ENCODE data around the gene E2F6.

DNA sequence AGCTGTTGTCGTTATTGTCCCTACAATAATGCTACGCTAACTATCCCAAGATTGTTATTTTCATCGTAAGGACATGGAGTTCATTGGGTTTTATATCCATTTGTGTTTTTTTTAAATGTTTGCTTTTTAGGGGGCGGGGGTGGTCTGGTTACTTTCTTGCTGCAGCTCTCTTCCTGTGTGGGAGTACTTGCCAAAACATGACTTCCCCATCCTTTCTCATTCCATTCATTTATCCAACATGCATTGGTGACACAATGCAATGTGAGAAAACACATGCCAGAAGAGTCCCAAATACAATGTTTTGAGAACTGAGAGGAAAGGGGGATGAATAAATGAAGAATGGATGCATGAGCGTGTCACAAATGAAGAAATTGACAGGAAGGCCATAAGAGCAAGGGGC, 55.9 kb downstream of the E2F6 start:
- TF ChIP-seq, protein P1, sequence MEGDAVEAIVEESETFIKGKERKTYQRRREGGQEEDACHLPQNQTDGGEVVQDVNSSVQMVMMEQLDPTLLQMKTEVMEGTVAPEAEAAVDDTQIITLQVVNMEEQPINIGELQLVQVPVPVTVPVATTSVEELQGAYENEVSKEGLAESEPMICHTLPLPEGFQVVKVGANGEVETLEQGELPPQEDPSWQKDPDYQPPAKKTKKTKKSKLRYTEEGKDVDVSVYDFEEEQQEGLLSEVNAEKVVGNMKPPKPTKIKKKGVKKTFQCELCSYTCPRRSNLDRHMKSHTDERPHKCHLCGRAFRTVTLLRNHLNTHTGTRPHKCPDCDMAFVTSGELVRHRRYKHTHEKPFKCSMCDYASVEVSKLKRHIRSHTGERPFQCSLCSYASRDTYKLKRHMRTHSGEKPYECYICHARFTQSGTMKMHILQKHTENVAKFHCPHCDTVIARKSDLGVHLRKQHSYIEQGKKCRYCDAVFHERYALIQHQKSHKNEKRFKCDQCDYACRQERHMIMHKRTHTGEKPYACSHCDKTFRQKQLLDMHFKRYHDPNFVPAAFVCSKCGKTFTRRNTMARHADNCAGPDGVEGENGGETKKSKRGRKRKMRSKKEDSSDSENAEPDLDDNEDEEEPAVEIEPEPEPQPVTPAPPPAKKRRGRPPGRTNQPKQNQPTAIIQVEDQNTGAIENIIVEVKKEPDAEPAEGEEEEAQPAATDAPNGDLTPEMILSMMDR (IDR thresholded peaks at IDR 0.05; ENCODE audit: insufficient read depth, low read length): no peak
- no peak for TF ChIP-seq POLR2AphosphoS5 (IDR thresholded peaks at IDR 0.05; ENCODE audit: low read depth)
